Stimulated activated CD8-positive, alpha-beta memory T cell treated with anti-CD3 and anti-CD28 coated beads, Interleukin-7, amount 100 ng/mL, for 1 hour (primary cell): ENCODE data around the gene FBLN2.
"Not testable (repeated sequence)": the region's sequence is repeated elsewhere in the genome, so short reads cannot be mapped to it uniquely, and the experiment has no call there.

Experiments used
- DNase-seq, 2 donors: peaks; one replicate each; pipeline ENCODE4 v3.0.0-alpha.2; 2020; ENCODE audit warnings: low read depth in 2 of 2

The FBLN2 gene

DNA sequence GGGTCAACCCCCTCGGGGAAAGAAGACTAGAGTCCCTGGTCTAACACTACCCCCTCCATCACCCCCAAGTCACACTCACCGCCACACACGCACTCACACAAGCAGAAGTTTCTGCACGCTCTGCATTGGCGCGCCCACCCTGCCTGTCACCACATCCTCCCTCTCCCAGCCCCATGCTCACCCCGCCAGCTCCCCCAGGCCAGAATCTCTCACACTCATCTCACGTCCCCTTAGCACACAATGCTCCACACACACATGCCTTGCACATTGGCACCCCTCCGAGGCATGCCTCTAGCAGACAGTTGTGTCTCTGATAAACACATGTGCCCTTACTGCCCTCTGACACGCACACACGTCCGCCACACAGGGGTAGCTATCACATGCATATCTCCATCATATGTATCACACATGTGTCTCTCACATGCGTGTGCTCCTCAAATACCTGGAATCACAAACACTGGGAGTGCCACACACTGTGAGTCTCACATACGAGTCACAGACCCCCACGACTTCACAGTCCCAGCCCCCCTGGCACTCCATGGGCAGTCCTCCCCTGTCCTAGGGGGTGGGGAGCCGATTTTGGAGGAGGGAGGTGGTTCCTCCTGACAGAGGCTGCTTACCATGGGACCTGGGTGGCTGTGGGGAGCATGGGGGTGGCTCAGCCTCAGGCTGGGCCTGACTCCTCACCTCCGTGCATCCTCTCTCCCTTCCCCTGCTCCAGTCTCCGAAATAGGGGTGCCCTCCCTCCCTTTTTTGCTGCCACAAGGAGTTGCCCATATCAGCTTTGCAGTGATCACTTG, 898 bp downstream of the FBLN2 start:
- DNase-seq = peak in 1 of 2 donors; percentile 3

DNA sequence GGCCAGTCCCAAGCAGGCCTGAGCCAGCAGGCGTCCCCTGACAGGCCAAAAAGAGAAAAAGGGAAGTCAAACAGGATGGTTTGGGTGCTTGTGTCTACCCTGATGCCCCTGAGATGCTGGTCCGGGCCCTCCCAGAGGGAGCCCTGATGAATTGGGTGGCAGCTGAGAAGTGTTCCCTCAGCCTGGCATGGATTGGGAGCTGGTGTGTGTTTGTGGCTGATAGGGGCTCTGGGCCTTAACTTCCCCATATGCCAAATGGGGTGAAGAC, 1.4 kb downstream of the FBLN2 start:
- DNase-seq = no peak

DNA sequence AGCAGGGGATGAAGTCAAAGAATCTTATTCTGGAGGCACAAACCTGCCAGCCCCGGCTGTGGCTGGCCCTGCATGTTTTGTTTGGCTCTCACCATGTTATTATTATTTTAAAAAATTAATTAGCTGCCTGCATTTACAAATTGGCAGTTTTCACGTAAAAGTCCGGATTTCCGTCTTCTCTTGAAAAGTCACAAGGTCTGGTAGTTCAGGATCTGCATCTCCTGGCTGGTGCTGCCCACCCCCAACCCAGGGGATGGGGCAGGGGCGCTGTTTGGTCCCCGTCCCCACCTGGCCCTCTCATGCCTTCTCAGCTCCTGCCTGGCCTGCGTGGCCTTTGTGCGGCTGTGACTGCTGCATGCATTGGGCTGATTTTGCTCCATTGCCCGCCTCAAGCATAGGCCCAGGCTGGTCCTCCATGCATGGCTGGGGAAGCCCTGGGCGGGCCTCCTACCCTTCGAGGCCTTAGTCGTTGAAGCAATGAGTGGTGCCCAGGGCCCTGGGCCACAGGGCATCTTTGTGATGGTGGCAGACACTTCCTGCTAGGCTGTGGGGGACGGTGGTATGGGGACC, 2.0 kb downstream of the FBLN2 start:
- DNase-seq = no peak

DNA sequence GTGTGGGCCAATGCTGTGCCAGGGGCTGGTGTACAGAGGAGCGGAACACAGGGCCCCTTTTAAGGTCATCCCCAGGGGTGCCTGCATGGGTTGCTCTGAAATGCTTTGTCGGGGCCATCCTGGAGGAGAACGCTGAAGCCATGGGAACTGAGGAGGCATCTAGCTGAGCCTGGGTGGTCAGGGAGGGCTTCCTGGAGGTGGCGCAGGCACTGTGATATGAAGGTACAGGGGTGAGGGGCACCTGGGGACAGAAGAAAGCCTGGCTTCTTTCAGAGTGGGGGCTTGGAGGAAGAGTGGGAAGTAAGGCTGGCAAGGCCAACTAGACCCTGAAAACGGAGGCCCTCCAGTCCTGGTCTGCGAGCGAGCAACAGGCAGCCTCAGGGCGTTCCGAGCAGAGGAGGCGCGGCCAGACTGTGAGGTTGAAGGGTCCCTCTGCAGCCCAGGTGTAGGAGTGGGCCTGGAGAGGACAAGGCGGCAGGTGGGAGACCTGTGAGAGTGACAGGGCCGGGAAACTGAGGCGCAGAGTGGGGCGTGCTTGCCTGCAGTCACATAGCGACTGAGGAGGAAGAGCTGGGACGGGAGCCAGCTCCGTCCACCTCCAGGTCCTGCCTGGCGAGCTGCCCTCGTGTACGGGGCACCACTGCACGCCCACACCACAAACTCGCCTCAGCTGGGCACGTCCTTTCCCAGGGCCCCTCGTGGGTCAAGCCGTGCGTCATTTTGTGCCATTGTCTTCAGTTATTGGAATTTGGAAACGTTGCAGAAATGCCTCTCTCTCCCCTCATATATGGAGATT, 4.1 kb downstream of the FBLN2 start:
- no peak for DNase-seq

DNA sequence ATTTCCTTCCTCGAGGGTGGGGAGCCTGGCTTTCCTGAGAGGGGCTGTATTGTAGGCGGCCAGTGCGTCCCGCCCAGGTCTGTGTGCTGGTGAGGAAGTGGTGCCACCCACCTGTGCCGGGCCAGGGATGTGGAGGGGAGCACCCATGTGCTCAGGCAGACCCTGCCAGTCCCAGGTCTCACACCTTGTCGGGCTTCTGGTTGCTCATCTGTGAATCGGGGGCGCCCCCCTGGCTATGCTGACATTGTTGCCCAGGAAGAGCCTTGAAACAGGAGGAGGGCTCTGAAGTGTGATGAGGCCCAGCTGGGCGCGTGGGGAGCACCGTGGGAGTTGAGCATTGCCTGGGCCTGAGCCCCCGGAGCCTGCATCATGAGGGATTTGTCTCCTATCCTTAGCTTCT, 4.8 kb downstream of the FBLN2 start:
- no peak for DNase-seq

DNA sequence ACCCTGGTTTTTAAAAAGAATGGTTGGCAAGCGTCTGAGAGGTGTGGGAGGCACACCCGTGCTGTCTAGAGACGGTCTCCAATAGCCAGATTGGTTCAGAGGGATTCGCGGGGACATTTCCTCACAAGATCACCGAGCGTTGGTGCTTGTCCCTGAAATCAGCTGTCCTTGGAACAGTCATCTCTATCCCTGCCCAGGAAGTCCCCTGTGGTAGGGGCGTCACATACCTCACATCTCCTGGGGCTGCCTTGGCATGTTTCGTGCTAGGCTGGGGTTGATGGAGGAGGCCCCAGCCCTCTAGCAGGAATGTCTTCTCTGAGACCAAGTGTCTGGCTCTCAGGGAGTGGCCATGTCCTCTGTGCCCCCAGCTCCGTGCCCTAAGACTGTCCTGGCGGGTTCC, 6.8 kb downstream of the FBLN2 start:
- no peak for DNase-seq

DNA sequence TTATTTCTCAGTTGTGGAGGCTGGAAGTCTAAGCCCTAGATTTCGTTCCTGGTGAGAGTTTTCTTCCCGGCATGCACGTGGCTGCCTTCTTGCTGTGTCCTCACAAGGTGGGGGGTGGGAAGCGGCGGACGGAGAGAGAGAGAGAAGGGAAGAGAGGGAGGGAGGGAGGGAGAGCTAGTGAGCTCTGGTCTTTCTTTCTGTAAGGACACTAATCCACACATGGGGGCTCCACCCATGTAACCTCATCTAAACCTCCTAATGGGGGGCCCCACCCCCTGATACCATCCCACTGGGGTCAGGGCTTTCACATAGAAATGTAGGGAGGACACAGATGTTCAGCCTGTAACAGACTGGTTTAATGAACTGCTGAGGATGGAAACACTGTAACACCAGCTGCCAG, 7.3 kb downstream of the FBLN2 start:
- no peak for DNase-seq

DNA sequence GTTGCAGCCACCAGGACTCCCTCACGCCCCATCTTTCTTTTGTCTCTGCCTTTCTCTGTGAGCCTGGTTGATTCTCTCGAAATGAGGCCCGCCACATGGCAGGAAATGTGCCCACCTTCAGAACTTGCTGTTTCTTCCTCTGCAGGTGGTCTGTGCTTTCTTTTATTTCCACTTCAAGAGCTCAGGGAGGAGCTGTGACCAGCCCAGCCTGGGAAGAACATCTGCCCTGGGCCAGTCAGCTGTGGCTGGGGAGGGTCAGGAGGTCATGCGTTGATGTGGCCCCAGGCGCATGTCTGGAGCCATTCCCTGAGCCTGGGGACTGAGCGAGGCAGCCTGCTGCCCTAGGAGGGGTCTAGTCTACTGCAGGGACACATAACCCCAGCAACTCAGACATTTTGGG, 8.0 kb downstream of the FBLN2 start:
- no peak for DNase-seq

DNA sequence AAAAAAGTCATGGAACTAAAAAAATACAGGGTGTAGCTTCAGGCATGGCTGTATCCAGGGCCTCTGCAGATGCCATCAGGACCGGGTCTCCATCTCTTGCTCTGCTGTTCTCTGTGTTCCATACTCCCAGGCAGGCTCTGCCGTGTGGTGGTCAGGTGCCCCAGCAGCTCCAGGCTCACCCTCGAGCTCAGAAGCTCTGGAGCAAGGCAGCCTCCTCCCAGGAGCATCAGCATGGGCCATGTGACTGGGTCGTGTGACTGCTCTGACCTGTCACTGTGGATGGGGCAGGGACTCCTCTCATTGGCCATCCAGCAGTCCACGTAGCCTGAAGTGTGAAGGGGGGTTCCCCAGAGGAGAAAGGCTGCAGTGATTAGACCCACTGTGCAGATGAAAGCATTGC, 8.5 kb downstream of the FBLN2 start:
- no peak for DNase-seq

DNA sequence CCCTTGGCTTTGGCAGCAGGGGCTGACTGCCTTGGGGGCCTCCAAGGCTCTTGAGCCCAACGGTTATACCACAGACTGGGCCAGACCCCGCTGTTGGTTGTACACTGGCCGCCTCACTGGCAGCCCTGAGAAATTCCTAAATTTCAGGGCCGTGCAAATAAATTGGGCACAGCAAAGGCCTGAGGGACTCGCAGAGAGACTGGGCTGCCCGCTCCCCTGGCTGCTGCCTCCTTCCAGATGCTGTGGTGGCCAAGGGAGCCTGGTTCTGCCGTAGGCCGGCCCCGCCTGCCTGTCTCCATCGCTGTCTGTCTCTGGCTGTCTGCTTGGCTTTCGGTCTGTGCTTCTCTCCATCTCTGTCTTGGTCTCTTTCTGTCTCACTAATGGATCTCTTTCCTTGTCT, 9.0 kb downstream of the FBLN2 start:
- DNase-seq = no peak

DNA sequence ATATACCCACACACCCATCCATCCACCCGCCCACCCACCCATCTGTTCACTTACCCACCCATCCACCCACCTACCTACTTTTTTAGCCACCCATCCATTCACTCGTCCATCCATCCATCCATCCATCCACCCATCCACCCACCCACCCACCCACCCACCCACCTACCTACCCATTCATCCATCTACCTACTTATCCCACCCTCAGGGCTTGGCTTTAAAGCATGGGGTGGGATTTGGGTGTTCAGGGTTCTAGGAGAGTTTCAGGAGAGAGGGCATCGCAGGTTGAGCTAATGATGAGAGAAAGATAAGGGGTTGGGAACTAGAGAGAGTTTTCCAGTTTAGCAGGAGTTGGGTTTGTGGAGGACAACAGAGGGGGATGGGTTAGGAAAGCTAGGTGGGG, 9.7 kb downstream of the FBLN2 start:
- no peak for DNase-seq

DNA sequence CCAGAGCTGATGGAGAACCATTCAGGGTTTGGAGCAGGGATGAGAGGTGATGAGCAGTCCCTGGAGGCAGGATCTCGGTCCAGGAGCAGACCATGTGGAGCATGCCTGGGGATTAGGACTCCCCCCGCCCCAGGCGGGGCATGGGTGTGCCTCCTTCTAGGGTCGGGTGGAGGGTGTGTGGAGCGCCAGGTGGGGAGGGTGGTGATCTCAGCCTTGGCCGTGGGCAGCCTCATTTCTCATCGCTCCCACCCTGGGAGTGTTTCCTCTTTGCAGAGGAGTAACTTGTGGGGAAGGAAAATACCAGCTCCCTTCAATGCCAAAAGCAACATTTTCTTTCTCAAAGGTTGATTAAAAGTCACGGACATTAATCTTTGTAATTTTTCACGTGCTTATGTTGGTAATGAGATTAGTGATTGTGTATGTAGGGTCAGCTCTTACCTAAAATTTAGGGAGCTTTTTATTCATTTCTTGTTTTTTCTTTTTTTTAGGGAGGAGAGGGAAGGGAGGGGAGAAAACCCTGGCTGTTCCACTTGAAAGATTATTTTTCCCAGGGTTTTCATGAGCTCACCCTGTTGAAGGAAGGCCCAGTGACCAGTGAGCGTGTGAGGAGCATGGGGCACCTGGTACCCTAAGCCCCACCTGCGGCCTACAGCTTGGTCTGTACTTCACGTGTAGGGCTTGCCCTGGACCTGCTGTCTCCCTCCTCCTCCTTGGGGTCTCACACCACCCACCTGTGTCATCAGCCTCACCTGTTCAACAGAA, 11.0 kb downstream of the FBLN2 start:
- no peak for DNase-seq

DNA sequence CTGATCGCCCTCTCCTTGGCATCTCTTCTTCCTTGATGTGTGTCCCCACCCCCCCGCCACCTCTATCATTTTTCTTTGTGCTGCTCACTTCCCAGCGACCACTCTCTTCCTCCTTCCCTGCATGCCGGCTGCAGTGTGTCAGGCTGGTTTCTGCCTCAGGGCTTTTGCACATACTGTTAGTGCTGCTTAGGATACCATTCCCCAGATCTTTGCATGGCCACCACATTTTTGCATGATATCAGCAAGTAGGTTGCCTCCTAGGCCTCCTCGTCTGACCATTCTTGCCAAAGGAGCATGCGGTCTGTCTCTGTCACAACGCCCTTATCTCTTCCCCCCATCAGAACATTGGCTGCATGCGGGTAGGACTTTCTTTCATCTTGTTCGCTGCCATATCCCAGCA, 12.5 kb downstream of the FBLN2 start:
- no peak for DNase-seq

DNA sequence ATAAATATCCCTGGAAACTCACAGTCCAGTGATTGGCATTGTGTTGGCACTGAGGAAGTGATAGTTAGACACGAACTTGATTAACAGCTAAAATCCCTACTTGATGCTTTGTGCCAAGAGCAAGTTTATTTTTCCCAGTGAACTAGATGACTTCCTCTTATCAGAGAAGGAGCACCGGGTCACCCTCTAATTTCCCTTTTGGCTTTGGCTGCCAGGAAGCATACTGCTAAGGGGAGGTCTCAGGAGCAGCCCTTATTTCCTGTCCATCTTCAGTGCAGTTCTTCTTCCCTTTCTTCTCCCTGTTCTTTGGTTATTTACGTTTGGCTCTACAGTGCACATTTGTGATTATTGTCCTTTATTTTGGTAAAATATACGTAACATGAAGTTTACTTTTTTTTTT, 13.0 kb downstream of the FBLN2 start:
- DNase-seq = no peak

DNA sequence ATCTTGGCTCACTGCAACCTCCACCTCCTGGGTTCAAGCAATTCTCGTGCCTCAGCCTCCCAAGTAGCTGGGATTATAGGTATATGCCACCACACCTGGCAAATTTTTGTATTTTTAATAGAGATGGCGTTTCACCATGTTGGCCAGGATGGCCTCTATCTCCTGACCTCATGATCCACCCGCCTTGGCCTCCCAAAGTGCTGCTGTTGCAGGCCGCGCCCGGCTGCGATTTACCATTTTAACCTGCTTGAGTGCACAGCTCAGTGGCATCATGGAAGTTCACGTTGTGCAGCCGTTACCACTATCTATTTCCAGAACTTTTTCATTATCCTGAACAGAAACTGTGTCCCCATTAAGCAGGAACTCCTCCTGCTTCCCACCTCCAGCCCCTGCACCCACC, 13.5 kb downstream of the FBLN2 start:
- not testable (repeated sequence) for DNase-seq

DNA sequence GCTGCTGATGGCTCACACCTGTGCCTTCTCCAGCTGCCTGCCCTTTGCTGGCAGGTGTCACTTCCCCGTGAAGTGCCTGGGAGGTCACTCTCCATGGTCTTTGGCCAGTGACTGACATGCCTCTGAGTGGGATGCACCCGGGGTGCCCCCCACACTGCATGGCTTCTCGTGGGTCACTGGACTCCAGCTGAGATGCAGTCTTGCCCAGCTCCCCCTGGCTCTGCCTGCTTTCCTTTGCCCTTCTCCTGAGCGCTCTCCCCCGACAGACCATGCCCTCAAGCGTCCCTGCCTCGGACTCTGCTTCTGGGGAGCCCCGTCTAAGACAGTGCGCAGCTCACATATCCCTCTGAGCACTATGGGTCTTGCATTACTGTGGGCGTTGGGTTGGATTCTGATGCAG, 14.4 kb downstream of the FBLN2 start:
- no peak for DNase-seq

DNA sequence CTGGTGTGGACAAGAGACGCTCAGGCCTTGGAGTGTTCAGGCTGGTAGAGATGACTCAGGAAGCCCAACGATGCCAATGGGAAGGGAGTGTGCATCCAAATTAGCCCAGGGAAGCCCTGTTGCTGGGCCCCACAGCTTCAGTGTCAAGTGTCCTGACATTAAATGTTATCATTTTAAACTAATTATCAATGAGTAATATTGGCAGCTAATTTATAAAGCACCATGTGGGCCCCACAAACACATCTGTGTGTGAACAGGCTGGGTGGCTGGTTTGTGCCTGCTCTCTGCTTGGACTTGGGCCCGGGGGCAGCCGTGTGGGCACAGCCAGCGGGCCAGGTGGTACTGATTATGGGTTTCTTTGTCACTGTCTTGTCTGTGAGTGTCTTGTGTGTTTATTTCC, 15.0 kb downstream of the FBLN2 start:
- no peak for DNase-seq

DNA sequence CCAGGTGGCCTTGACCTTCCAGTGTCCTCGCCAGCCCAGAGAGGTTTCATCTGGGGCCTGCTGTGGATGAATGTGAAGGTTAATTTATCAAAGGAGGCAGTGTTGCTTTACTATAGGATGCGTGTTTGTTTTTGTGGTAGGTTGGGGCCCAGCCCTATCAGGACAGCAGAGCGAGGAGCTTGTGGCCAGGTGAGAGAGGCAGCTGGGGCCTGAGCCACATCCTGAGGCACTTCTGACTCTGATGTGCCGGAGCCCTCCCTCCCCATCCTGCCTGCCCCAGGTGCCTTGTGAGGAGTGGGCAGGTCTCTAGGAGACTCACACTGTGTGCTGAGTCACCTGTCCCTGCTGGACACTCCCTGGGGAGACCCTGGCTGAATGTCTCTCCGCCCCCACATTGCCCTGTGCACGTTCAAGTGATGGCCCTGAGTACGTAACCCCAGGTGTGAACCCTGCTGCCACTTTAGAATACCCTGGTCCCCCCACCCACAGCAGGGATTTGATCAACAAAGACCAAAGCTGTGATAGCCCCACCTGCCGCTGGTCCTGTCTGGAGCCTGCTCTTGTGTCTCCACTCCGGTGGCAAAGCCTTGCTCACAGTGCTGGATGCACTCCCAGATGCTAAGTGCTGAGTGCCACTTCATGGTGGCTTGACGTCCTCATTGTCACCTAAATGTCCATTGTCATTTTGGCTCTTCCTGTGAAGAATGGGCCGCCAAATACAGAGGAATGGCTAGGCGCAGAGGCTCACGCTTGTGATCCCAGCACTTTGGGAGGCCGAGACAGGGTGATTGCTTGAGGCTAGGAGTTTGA, 16.0 kb downstream of the FBLN2 start:
- no peak for DNase-seq

DNA sequence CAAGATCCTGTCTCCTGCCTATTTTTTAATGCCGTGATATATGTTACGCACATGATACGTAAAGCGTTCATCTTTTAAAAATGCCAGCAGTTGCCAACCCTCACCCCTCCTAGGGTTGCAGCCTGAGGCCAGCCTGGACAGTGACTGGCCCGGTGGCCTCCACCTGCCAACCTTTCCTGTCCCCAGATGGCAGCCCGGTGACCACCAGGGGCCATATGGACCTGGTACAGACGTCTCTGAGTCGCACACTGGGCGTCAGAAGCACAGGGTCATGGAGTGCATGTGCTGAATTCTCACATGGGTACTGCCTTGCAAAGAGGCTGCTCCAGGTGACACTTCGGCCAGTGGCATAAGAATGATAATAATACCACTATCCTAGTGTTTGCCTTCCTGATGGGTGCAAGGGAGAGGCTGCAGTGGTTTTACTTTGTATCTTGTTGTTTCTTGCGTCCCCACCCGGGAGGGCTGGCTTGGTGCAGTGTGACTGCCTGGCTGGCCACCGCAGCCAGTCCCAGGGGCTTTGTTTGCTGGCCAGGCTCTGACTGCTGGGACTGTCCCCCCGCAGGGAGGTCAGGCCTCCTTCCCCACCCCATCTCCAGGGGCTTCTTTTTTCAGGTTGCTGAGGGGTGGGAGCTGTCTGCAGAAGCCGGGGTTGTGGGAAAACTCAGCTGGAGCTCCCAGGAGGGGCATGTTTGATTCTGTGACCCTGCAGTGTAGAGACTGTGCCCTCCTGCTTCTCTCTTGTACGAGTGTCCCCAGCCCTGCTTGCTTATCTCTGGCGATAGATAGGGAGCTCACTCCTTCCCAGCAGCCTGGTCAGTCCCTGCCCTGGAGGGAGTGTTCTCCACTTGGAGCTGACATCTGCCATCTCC, 16.9 kb downstream of the FBLN2 start:
- no peak for DNase-seq

DNA sequence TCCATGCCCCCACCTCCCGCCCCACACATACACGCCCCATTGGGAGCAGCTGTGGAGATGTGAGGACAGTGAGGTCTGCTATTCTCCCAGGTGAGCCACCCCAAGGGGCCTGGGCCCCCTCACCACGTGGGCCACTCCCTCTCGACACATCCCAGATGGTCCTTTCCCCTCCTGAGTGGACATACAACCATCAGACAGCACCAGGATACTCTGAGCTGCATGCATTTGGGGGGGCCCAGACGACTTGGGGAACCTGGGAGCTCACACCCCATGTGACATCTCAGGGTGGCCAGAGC, 17.5 kb downstream of the FBLN2 start:
- DNase-seq = no peak

DNA sequence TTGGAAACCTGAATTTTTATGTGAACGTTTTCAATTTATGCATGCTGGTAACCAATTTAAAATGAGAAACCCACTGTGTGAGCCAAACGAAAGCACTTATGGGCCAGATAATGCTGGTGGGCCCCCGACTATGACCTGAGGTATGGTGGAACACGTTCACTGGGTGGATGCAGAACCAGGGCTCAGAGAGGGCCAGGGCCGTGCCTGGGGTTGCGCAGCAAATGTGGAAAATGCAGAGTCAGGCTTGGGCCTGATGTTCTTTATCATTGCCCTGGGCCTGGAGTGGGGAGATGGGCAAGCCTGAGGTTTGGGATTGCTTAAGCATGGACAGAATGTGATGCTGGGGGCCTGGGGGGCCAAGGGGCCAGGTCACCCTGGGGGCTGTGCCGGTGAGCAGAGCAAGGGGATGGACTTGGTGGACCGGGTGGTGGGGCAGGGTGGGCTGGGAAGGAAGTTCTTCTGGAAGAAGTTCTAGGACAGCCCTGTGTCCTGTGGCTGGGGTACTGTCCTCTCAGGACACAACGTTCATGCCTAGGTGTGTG, 17.9 kb downstream of the FBLN2 start:
- no peak for DNase-seq
